NCI-H1417 treated with DMSO at 0.1 percent for 48 hours (cell line): Measurements from ENCODE around the gene IFT57.

Experiments
- DNase-seq: peaks from one replicate; lab custom pipeline; 2025; lab: John Stamatoyannopoulos, UW

Gene IFT57

DNA sequence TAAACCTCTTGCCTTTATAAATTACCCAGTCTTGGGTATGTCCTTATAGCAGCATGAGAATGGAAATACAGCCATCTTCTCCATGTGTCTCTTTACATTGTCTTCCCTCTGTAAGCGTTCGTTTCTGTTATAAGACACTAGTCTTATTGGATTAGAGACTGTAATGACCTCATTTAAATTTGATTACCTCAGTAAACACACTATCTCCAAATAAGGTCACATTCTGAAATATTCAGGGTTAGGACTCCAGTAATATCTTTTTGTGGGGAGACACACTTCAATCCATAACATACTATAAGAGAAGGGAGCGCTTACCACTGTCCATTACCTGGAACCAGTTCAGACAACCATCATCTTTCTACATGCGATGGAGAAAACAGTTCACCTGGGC lies 97.1 kb downstream of the IFT57 start:
- no peak for DNase-seq

DNA sequence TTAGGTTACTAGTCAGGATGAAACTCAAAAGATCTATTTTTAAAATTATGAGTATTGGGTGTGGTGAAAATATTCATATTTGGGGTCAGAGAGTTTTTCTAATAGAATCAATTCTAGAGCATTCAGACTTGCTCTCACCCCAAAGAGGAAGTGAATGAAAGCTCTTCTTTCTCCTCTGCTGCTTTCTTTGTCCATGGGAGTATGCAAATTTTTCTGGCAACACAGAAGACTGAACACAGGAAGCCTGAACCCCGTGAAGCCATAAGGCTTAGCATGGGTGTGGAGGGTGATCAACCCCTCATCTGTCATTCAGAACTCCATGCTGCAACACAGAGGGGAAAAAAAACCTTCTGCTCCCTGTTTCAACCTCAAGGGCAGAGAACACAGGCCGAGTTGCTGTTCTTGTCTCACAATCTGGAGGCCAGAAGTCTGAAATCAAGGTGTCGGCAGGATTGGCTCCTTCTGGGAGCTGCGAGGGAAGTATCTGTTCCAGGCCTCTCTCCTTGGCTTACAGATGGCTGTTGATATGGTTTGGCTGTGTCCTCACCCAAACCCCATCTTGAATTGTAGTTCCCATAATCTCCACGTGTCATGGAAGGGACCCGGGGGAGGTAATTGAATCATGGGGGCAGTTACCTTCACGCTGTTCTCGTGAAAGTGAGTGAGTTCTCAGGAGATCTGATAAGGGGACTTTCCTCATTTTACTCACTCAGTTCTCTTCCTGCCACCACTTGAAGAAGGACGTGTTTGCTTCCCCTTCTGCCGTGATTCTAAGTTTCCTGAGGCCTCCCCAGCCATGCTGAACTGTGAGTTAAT lies 97.7 kb downstream of the IFT57 start:
- DNase-seq: peak; percentile 27

DNA sequence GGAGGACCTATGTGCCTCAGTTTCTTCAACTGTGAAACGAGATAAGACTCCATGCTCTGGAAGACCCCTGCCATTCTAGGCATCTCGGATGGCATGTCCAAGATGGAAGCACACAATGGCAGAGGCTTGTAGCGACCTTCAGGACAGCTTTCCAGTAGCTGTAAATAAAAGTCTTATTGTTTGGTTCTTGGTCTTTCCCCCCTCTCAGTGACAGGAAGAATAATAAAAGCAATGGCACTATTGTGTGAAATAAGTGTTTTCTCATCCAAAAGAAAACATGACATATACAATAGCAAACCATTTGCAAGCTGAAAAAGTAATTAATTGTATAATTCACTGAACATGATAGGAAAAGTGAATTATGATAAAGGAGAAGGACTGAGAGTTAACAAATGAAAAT lies 98.9 kb downstream of the IFT57 start:
- no peak for DNase-seq

DNA sequence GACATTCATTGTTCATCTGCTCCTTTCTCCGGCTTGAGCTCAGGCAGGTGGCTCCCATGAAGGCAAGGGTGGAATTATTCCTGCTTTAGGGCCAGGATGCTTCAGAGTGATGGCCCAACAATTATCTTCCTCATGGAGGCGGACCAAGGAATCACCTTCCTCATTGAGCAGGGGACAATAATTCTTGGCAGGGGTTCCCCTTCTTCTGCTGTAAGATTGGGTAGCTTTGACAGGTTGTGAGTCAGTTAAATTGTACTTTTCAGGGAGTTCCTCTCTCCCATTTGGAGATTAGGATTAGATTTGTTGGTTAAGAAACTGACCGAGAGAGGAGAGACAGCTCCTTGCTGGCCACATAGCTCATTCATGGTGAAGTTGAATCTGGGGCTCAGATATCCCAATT lies 99.9 kb downstream of the IFT57 start:
- DNase-seq: peak; percentile 86

DNA sequence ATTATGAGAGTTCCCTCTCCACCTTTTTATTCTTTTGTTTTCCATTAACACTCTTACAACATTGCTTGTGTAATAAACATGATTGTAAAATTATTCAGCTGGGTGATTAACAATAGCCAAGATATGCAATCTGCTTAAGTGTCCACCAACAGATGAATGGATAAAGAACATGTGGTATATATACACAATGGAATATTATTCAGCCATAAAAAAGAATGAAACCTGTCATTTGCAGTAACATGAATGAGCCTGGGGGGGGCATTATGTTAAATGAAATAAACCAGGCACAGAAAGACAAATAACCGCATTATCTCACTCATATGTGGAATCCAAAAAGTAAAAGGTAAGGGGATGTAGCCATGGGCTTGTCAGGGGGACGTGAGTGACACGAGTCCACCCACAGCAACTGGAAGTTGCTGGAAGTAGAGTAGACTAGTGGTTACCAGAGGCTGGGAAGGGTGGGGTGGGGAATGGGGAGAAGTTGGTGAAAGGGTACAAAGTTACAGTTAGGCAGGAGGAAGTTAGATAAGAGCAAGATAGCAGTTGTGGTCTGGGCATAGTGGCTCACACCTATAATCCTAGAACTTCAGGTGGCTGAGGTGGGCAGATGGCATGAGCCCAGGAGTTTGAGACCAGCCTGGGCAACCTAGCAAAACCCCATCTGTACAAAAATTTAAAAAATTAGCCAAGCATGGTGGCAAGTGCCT lies 102.7 kb downstream of the IFT57 start:
- DNase-seq: no peak

DNA sequence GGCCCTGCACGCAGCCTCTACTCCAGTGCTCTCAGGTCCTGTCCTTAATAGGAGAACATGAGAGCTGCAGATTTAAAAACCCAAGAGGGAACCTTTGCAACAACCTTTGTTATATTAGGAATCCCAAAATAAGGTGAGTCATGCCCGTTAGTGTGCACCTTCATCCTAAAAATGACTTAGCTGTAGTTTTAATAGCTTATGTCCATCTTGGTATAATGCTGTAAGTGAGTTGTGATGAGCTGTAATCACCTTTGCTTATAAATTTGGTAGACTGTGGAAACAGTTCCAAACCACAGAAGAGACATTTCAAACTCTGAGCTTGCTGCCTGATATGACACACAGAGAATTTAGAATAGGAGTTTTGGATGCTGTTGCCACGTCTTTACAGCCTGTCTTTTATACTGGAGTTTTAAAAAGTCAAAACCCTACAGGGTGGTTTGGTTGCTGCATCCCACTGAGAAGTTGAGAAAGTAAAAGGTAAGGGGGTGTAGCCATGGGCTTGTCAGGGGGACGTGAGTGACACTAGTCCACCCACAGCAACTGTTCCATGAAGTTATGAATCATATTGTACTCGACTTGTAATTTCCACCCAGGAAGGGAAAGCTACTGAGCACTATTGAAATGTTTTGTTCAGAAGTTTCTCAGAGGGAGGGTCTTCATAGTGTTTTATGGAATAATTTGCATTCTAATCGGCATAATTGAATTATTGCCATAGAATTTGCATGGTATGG lies 104.0 kb downstream of the IFT57 start:
- no peak for DNase-seq

DNA sequence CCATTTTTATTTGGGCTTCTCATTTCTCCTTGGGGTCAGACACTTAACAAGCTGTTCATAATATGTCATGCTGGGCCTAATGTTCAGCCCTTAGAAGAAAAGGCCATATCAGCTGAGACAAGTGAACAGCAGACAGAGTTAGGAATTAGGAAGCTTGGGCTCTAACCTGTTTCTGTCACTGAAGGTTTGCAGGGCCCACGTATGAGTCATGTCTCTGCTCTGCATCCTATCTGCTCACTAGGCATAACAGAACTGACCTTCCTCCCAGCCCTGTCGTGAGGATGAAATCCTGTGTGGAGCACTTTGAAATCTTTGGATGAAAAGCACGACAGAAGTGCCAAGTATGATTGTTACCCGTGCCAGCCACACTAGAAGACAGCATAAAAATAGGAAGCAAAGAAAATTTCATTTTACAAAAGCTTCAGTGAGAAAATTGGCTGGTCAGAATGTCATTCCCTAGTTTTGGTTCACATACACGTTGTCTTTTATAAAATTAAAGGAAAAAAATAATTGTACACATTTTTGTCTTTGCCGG lies 104.9 kb downstream of the IFT57 start:
- no peak for DNase-seq

DNA sequence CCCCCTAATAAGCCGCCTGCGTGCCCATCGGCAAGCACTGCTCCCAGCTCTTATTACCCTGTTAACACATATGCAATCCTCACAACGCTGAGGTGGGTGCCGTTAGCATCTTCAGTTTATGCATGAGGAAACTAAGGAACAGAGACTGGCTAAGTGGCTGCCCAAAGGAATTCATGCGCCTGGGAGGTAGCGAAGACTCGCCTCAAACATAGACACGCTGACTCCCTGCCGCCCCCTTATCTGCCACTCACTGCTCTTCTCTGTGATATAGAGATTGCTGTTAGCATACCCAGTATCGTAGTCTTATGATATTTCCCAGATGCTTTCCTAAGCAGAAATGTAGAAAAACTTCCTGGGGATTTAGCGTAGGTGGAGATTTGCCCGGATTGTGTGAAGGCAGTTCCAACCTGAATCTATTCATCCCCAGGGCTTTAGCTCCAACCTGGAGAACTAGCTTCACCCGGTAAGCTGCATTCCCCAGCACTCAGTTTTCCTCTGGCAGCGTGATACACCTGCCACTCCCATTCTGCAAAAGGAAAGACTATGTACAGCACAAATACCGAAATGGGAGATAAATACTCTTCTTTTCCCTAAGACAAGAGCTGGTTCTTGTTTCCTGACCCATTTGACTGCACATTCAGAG lies 107.7 kb downstream of the IFT57 start:
- DNase-seq: no peak

DNA sequence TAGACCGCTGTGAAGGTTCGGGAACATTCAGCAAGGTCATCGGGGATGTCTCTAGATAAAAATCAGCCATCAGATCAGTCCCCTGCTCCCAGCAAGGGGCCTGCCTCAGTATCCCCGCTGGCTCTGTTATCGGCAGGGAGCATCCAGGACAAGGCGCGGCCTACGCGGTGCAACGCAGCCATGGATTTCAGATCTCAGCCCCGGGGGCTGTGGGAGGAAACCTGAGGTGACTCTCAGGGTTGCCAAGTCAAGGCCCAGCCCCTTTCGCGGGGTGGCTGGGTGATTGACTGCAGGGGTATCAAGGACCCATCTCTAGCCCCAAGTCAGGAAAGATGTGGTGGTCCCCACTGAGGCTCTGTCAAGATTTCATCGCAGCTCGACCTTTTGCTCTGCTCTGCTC lies 108.2 kb downstream of the IFT57 start:
- DNase-seq: no peak

DNA sequence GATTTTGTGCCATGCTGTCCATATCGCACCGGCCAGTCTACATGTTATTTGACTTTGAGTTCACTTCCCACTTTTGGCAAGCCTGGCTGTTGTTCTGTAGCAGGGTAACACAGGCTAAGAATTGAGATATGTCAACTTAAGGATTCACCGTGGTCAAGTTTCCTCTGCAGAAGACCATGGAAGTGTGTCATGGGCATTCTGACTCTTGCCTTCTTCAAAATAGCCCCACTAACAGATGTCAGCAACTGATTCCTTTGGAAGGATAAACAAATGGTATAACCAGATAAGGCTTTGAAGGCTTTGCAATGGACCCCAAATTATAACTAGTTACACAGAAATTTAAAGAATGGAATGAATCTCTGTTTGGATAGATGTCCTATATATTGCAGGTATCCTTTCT lies 111.3 kb downstream of the IFT57 start:
- DNase-seq: no peak
